B cell (primary cell): ENCODE data around the gene TEX19. TPM values are rescaled to one million over a fixed set of nuclear protein-coding genes. Genes with fewer than 3 reads are reported as not detected.
A peak's percentile ranks its signal among the peaks of the same experiment; 100 is the strongest.
"Not testable (repeated sequence)": the region's sequence is repeated elsewhere in the genome, so short reads cannot be mapped to it uniquely, and the experiment has no call there.

Source experiments
- ATAC-seq: fragments of 200-7000 bp; cut with Tn5 transposase; one replicate; pipeline ENCODE4 v1.10.0; 2021; ENCODE audit warnings: low read depth, mild to moderate bottlenecking, moderate number of reproducible peaks, moderate library complexity
- CTCF ChIA-PET: fragments of 350-600 bp; sonication (Branson Sonifier 250); formaldehyde crosslinking; loops from one replicate; lab custom pipeline; 2021; ENCODE audit warnings: antibody characterized with exemption, inconsistent platforms; lab: Charles Lee
- POLR2A ChIA-PET: fragments of 350-600 bp; sonication (Branson Sonifier 250); formaldehyde crosslinking; loops from one replicate; lab custom pipeline; 2021; ENCODE audit warnings: antibody characterized with exemption; lab: Charles Lee
- DNase-seq: peaks from one replicate; pipeline ENCODE4 v3.0.0; 2013
- H2AFZ ChIP-seq: 2 replicates; pipeline ENCODE4 v1.6.1; 2012; ENCODE audit warnings: mild to moderate bottlenecking, low read depth, low read length; ENCODE audit not compliant: insufficient read depth, poor library complexity, severe bottlenecking
- H3K27ac ChIP-seq, 2 donors: 1 replicate in 1 of 2; 2 replicates in 1 of 2; pipeline ENCODE4 v1.5.1; 2012 to 2013; ENCODE audit warnings: low read length in 2 of 2, mild to moderate bottlenecking in 2 of 2, moderate library complexity in 1 of 2
- H3K27me3 ChIP-seq, 4 experiments: fragments of 200-600 bp in 1 of 4; sonication (generic) in 1 of 4; replicated peaks in 1 of 4; 1 replicate in 2 of 4; 2 replicates in 2 of 4; pipeline versions ENCODE4 v1.6.1 to v1.7.0; 2013 to 2016; ENCODE audit warnings: low read length in 3 of 4, mild to moderate bottlenecking in 2 of 4, mixed read lengths in 1 of 4, moderate library complexity in 1 of 4; ENCODE audit not compliant: insufficient read depth in 4 of 4, control insufficient read depth in 3 of 4; ENCODE audit errors: control extremely low read depth in 1 of 4
- H3K36me3 ChIP-seq, 2 experiments: replicated peaks in 1 of 2; 1 replicate in 1 of 2; 2 replicates in 1 of 2; pipeline versions ENCODE4 v1.6.1 to v1.7.1; 2013; ENCODE audit warnings: low read length in 1 of 2; ENCODE audit not compliant: insufficient read depth in 2 of 2, control insufficient read depth in 1 of 2; ENCODE audit errors: control extremely low read depth in 1 of 2, extremely low read depth in 1 of 2
- H3K4me1 ChIP-seq, 2 donors: fragments of 200-600 bp in 1 of 2; sonication (generic) in 1 of 2; 1 replicate in 1 of 2; 2 replicates in 1 of 2; pipeline versions ENCODE4 v1.5.1 to v1.6.1; 2013 to 2017; ENCODE audit warnings: low read length in 2 of 2; ENCODE audit not compliant: control insufficient read depth in 2 of 2, insufficient read depth in 2 of 2
- H3K4me2 ChIP-seq: replicated peaks from 2 replicates; pipeline ENCODE3; 2012; ENCODE audit warnings: mild to moderate bottlenecking, low read depth, low read length; ENCODE audit not compliant: poor library complexity, severe bottlenecking
- H3K4me3 ChIP-seq, 5 experiments: fragments of 200-600 bp in 1 of 5; sonication (generic) in 1 of 5; 1 replicate in 3 of 5; 2 replicates in 2 of 5; pipeline versions ENCODE4 v1.5.1 to v1.7.0; 2011 to 2016; ENCODE audit warnings: low read length in 4 of 5, mild to moderate bottlenecking in 4 of 5, low read depth in 2 of 5, control low read depth in 1 of 5, moderate library complexity in 1 of 5; ENCODE audit not compliant: insufficient read depth in 1 of 5; ENCODE audit errors: control extremely low read depth in 1 of 5, extremely low read depth in 1 of 5
- H3K79me2 ChIP-seq: fragments of 200-600 bp; sonication (generic); one replicate; pipeline ENCODE4 v1.6.0; 2016; ENCODE audit warnings: low read length; ENCODE audit not compliant: control insufficient read depth, insufficient read depth
- H3K9ac ChIP-seq: fragments of 200-600 bp; sonication (generic); 2 replicates; pipeline ENCODE4 v1.6.1; 2017; ENCODE audit warnings: mild to moderate bottlenecking, low read length, moderate library complexity
- H3K9me3 ChIP-seq, 3 donors: one replicate each; pipeline versions ENCODE4 v1.6.1 to v1.7.1; 2013; ENCODE audit warnings: low read length in 2 of 3; ENCODE audit not compliant: control insufficient read depth in 2 of 3, insufficient read depth in 1 of 3; ENCODE audit errors: control extremely low read depth in 1 of 3
- H4K20me1 ChIP-seq: 2 replicates; pipeline ENCODE4 v1.6.0; 2012; ENCODE audit warnings: mild to moderate bottlenecking, low read length; ENCODE audit not compliant: insufficient read depth, control insufficient read depth, poor library complexity, severe bottlenecking
- H3K27ac Mint-ChIP-seq: one replicate; pipeline ENCODE4 v1.8.0; 2021; ENCODE audit warnings: mixed read lengths
- H3K27me3 Mint-ChIP-seq: one replicate; pipeline ENCODE4 v1.8.0; 2021; ENCODE audit warnings: mixed read lengths
- H3K4me1 Mint-ChIP-seq: one replicate; pipeline ENCODE4 v1.8.0; 2021; ENCODE audit warnings: mixed read lengths
- H3K4me3 Mint-ChIP-seq: one replicate; pipeline ENCODE4 v1.8.0; 2021; ENCODE audit warnings: mixed read lengths
- H3K9me3 Mint-ChIP-seq: one replicate; pipeline ENCODE4 v1.8.0; 2022; ENCODE audit warnings: mixed read lengths; ENCODE audit not compliant: insufficient read depth
- EZH2 ChIP-seq: IDR thresholded peaks from 2 replicates; pipeline ENCODE4 v1.6.1; 2012; ENCODE audit warnings: borderline replicate concordance, low read depth, mild to moderate bottlenecking, moderate library complexity, low read length; ENCODE audit not compliant: insufficient read depth, poor library complexity, severe bottlenecking
- WGBS: methylation state at CpG from one replicate; pipeline ENCODE4 v1.1.5; 2013; ENCODE audit warnings: missing lambda C conversion rate; ENCODE audit not compliant: insufficient coverage; 5-methylcytosine and 5-hydroxymethylcytosine counted together
- intact Hi-C: fragments of 100-400 bp; cut with micrococcal nuclease; formaldehyde crosslinking; loops from one replicate; pipeline ENCODE4 v1.10.0; 2022
- polyA plus RNA-seq: library from polyadenylated mRNA; depleted of rRNA; stranded (reverse); fragments of >200 nt; gene quantifications from 2 replicates; pipeline ENCODE4 v1.2.3, GENCODE V29; 2012
- total RNA-seq, 2 donors: library from RNA; stranded (reverse); fragments of 120-200 nt in 1 of 2; gene quantifications; 1 replicate in 1 of 2; 2 replicates in 1 of 2; pipeline versions ENCODE4 v1.2.3 to v1.2.4, GENCODE V29; 2013 to 2022
- TF ChIP-seq, protein P1 (sequence below): fragments of 200-600 bp; IDR thresholded peaks from one replicate; pipeline ENCODE4 v1.8.0; 2022; ENCODE audit warnings: antibody characterized with exemption, mild to moderate bottlenecking

Gene TEX19
- total and polyA plus RNA-seq, 2 donors (not counting 1 experiment from before 2014, with no cell fraction given), result not detected

DNA sequence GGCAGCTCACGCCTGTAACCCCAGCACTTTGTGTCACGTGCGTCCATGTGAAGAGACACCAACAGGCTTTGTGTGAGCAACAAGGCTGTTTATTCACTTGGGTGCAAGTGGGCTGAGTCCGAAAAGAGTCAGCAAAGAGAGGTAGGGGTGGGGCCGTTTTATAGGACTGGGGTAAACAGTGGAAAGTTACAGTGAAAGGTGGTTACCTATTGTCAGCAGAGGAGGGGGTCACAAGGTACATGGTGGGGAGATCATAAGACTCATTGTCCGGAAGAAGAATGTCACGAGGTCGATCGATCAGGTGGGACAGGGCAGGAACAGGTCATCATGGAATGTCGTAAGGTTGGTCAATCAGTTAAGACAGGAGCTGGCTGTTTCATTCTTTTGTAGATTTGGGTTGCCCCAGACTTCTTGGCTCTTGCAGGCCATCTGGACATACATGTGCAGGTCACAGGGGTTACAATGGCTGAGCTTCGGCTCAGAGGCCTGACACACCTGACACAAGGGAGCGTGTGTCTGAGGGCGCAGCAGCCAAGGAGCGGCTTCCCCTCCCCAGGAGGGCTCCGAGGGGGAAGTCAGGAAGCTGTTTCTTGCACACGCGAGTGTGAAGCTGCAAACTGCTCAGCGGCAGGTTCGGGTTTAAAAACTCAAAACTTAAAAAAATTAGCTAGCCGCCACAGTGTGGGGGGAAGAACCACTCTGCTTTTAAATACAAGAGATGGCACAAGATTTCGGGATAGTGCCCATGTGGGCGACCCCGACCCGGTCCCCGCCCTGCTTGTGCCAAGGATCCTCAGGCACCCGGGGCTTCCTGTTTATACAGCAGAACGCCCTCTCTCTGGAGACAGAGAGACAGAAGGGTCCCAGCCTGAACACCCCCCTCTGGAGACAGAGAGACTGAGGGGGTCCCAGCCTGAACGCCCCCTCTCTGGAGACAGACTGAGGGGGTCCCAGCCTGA, 12.4 kb upstream of the TEX19 start:
- no peak overlapping the region for H3K9ac ChIP-seq
- WGBS, result 34% methylated on average over 24 of the region's 28 CpGs
- H3K27ac ChIP-seq, result no peak overlapping the region
- H3K36me3 ChIP-seq, result no peaks in the 10 kb centered on the region
- peaks cover 8 to 11% of the 10 kb centered on the region in 2 donors for H3K4me1 ChIP-seq
- H3K27me3 Mint-ChIP-seq, result peaks cover 15% of the 10 kb centered on the region
- no peak overlapping the region for H3K27ac Mint-ChIP-seq
- no peak for TF ChIP-seq EZH2
- TF ChIP-seq, protein P1, sequence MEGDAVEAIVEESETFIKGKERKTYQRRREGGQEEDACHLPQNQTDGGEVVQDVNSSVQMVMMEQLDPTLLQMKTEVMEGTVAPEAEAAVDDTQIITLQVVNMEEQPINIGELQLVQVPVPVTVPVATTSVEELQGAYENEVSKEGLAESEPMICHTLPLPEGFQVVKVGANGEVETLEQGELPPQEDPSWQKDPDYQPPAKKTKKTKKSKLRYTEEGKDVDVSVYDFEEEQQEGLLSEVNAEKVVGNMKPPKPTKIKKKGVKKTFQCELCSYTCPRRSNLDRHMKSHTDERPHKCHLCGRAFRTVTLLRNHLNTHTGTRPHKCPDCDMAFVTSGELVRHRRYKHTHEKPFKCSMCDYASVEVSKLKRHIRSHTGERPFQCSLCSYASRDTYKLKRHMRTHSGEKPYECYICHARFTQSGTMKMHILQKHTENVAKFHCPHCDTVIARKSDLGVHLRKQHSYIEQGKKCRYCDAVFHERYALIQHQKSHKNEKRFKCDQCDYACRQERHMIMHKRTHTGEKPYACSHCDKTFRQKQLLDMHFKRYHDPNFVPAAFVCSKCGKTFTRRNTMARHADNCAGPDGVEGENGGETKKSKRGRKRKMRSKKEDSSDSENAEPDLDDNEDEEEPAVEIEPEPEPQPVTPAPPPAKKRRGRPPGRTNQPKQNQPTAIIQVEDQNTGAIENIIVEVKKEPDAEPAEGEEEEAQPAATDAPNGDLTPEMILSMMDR, result no peak
- ATAC-seq, result no peak
- no peak overlapping the region for H3K4me2 ChIP-seq
- POLR2A ChIA-PET, result no interaction called here
- H3K4me3 ChIP-seq, result no peak overlapping the region
- CTCF ChIA-PET, result interaction anchor here (0.8 to 1.1 kb wide), 3 partner anchors 24 to 208 kb away, joined by 3 read pairs; no protein-coding TSS in a partner anchor
- H3K9me3 Mint-ChIP-seq, result no peaks in the 10 kb centered on the region
- H2AFZ ChIP-seq, result peak overlapping the region; percentile 33
- peaks cover 0 to 23% (median 3%) of the 10 kb centered on the region in 4 experiments for H3K27me3 ChIP-seq
- no peaks in the 10 kb centered on the region for H4K20me1 ChIP-seq
- DNase-seq, result no peak
- intact Hi-C loops, result no loop called here
- H3K4me1 Mint-ChIP-seq, result peaks cover 7% of the 10 kb centered on the region
- no peaks in the 10 kb centered on the region for H3K9me3 ChIP-seq
- H3K79me2 ChIP-seq, result no peaks in the 10 kb centered on the region
- H3K4me3 Mint-ChIP-seq, result no peak overlapping the region

DNA sequence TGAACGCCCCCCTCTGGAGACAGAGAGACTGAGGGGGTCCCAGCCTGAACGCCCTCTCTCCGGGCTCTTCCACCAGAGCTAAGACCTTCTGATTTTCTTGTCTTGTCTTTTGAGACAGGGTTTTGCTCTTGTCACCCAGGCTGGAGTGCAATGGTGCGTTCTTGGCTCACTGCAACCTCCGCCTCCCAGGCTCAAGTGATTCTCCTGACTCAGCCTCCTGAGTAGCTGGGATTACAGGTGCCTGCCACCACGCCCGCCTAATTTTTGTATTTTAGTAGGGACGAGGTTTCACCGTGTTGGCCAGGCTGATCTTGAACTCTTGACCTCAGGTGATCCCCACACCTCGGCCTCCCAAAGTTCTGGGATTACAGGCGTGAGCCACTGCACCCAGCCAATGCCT, 11.1 kb upstream of the TEX19 start:
- H3K4me3 ChIP-seq, H3K79me2 ChIP-seq, H3K27ac Mint-ChIP-seq, H3K4me3 Mint-ChIP-seq, H3K27ac ChIP-seq, H3K4me2 ChIP-seq, DNase-seq, H4K20me1 ChIP-seq, H3K9me3 Mint-ChIP-seq, H3K36me3 ChIP-seq, POLR2A ChIA-PET, H3K9me3 ChIP-seq, H2AFZ ChIP-seq, H3K9ac ChIP-seq, intact Hi-C loops, ATAC-seq: not testable (repeated sequence)
- CTCF ChIA-PET, result interaction anchor here (1.1 kb wide), 1 partner anchor 48 kb away, joined by 4 read pairs; no protein-coding TSS in a partner anchor
- peaks cover 15% of the 10 kb centered on the region for H3K27me3 Mint-ChIP-seq
- H3K4me1 Mint-ChIP-seq, result peaks cover 11% of the 10 kb centered on the region
- H3K4me1 ChIP-seq, result peaks cover 12 to 17% of the 10 kb centered on the region in 2 donors
- 93% methylated on average over 9 of the region's 11 CpGs for WGBS
- H3K27me3 ChIP-seq, result peaks cover 0 to 27% (median 3%) of the 10 kb centered on the region in 4 experiments
